Keratinocyte (primary cell): ENCODE measurements around the gene RANBP3L.
"Not testable (repeated sequence)": the region's sequence is repeated elsewhere in the genome, so short reads cannot be mapped to it uniquely, and the experiment has no call there.

Source experiments
- EZH2 ChIP-seq: IDR thresholded peaks from one replicate; pipeline ENCODE4 v1.6.1; 2012; ENCODE audit warnings: inconsistent platforms, mild to moderate bottlenecking, low read length, moderate library complexity
- TF ChIP-seq, protein P1 (sequence below), 3 experiments: IDR thresholded peaks in 1 of 3; conservative IDR thresholded peaks in 1 of 3; optimal IDR thresholded peaks in 1 of 3; 2 replicates in 2 of 3; 3 replicates in 1 of 3; pipeline versions ENCODE3 to v1.5.1; 2011; ENCODE audit warnings: low read length in 3 of 3, mild to moderate bottlenecking in 3 of 3, moderate library complexity in 2 of 3, control low read depth in 1 of 3, inconsistent platforms in 1 of 3; ENCODE audit not compliant: insufficient read depth in 2 of 3; ENCODE audit errors: extremely low read depth in 1 of 3

GRCh38 chr5:36283775-36284174, 17.9 kb downstream of the RANBP3L start:
- TF ChIP-seq, protein P1, sequence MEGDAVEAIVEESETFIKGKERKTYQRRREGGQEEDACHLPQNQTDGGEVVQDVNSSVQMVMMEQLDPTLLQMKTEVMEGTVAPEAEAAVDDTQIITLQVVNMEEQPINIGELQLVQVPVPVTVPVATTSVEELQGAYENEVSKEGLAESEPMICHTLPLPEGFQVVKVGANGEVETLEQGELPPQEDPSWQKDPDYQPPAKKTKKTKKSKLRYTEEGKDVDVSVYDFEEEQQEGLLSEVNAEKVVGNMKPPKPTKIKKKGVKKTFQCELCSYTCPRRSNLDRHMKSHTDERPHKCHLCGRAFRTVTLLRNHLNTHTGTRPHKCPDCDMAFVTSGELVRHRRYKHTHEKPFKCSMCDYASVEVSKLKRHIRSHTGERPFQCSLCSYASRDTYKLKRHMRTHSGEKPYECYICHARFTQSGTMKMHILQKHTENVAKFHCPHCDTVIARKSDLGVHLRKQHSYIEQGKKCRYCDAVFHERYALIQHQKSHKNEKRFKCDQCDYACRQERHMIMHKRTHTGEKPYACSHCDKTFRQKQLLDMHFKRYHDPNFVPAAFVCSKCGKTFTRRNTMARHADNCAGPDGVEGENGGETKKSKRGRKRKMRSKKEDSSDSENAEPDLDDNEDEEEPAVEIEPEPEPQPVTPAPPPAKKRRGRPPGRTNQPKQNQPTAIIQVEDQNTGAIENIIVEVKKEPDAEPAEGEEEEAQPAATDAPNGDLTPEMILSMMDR (optimal IDR thresholded peaks at IDR 0.05 in 1 of 3, IDR thresholded peaks at IDR 0.05 in 1 of 3, conservative IDR thresholded peaks at IDR 0.05 in 1 of 3; ENCODE audit: extremely low read depth in 1 of 3, insufficient read depth in 2 of 3, low read length in 3 of 3): not testable (repeated sequence)
- TF ChIP-seq EZH2: not testable (repeated sequence)
